HCT116 (cell line): ENCODE data around the gene DNAJB8. TPM values are rescaled to one million over a fixed set of nuclear protein-coding genes. Genes with fewer than 3 reads are reported as not detected.

ENCODE experiments used
- ATAC-seq: fragments of 200-7000 bp; cut with Tn5 transposase; 2 replicates; pipeline ENCODE4 v1.9.1; 2020; ENCODE audit warnings: mild to moderate bottlenecking, moderate library complexity
- BruUV-seq: library from RNA; stranded (reverse); fragments of 400-500 nt; replicated peaks from 2 replicates; lab custom pipeline; 2021; lab: Mats Ljungman, UMichigan
- CTCF ChIA-PET: fragments of 300-600 bp; sonication (Branson Sonifier 250); formaldehyde crosslinking; loops from one replicate; lab custom pipeline; 2021; ENCODE audit warnings: antibody characterized with exemption; lab: Charles Lee
- POLR2A ChIA-PET: fragments of 300-600, 350-600 bp; sonication (Branson Sonifier 250); formaldehyde crosslinking; loops from one replicate; lab custom pipeline; 2021; ENCODE audit warnings: antibody characterized with exemption; lab: Charles Lee
- RAD21 ChIA-PET, 2 experiments: fragments of 300-600 bp; sonication (Branson Sonifier 250); formaldehyde crosslinking; loops; one replicate each; lab custom pipeline; 2023; ENCODE audit warnings: low total read pairs in 2 of 2; ENCODE audit not compliant: uncharacterized antibody in 2 of 2, unreplicated experiment in 2 of 2, low non-redundant PET in 1 of 2; lab: Charles Lee
- DNase-seq: peaks from one replicate; pipeline ENCODE4 v3.0.0-alpha.2; 2010; ENCODE audit warnings: low read depth, low spot score
- H2AFZ ChIP-seq: fragments of 200-600 bp; shearing (Covaris generic), sonication (generic); 2 replicates; pipeline ENCODE4 v1.6.1; 2017; ENCODE audit warnings: low read depth, mixed run types, mixed read lengths, antibody characterized with exemption, low read length; ENCODE audit not compliant: poor library complexity, severe bottlenecking
- H3K27ac ChIP-seq: 2 replicates; pipeline ENCODE4 v1.5.1; 2012; ENCODE audit warnings: low read depth, low read length
- H3K27me3 ChIP-seq: fragments of 200-600 bp; sonication (generic); 2 replicates; pipeline ENCODE4 v1.6.1; 2016; ENCODE audit warnings: mixed run types, low read length, mixed read lengths; ENCODE audit not compliant: insufficient read depth
- H3K36me3 ChIP-seq, 2 experiments: fragments of 200-500 bp in 1 of 2; fragments of 200-600 bp in 1 of 2; sonication (Bioruptor generic) in 1 of 2; sonication (generic) in 1 of 2; 2 replicates each; pipeline versions ENCODE4 v1.5.1 to v1.6.1; 2014 to 2016; ENCODE audit warnings: low read length in 2 of 2, inconsistent platforms in 1 of 2, mixed read lengths in 1 of 2, mixed run types in 1 of 2; ENCODE audit not compliant: insufficient read depth in 2 of 2, control insufficient read depth in 1 of 2
- H3K4me1 ChIP-seq, 2 experiments: fragments of 200-600 bp in 1 of 2; sonication (generic) in 1 of 2; 2 replicates each; pipeline versions ENCODE4 v1.5.1 to v1.6.1; 2012 to 2017; ENCODE audit warnings: low read length in 2 of 2, inconsistent platforms in 1 of 2, mild to moderate bottlenecking in 1 of 2, mixed read lengths in 1 of 2, mixed run types in 1 of 2, moderate library complexity in 1 of 2; ENCODE audit not compliant: insufficient read depth in 2 of 2, control insufficient read depth in 1 of 2
- H3K4me2 ChIP-seq: fragments of 200-600 bp; sonication (generic); 2 replicates; pipeline ENCODE4 v1.6.1; 2017; ENCODE audit warnings: mixed run types, low read length, mixed read lengths
- H3K4me3 ChIP-seq, 2 experiments: fragments of 200-600 bp in 1 of 2; sonication (generic) in 1 of 2; replicated peaks in 1 of 2; 2 replicates each; pipeline ENCODE4 v1.5.1; 2011 to 2016; ENCODE audit warnings: low read length in 2 of 2, control low read depth in 1 of 2, low read depth in 1 of 2, mild to moderate bottlenecking in 1 of 2, mixed read lengths in 1 of 2, mixed run types in 1 of 2
- H3K79me2 ChIP-seq: fragments of 200-600 bp; sonication (generic); 2 replicates; pipeline ENCODE4 v1.6.1; 2017; ENCODE audit warnings: mild to moderate bottlenecking, mixed run types, low read length, moderate library complexity, mixed read lengths; ENCODE audit not compliant: insufficient read depth
- H3K9ac ChIP-seq: fragments of 200-600 bp; sonication (generic); 2 replicates; pipeline ENCODE4 v1.6.1; 2016; ENCODE audit warnings: low read length, mixed read lengths
- H3K9me2 ChIP-seq: fragments of 200-600 bp; sonication (generic), shearing (Covaris generic); 2 replicates; pipeline ENCODE4 v1.6.1; 2017; ENCODE audit warnings: mixed run types, mild to moderate bottlenecking, moderate library complexity; ENCODE audit not compliant: insufficient read depth
- H3K9me3 ChIP-seq, 2 experiments: fragments of 200-500 bp in 1 of 2; fragments of 200-600 bp in 1 of 2; sonication (Bioruptor generic) in 1 of 2; sonication (generic) in 1 of 2; 2 replicates each; pipeline ENCODE4 v1.6.1; 2014 to 2017; ENCODE audit warnings: low read length in 2 of 2, mixed read lengths in 2 of 2, inconsistent platforms in 1 of 2, low read depth in 1 of 2, mild to moderate bottlenecking in 1 of 2, mixed run types in 1 of 2, moderate library complexity in 1 of 2; ENCODE audit not compliant: control insufficient read depth in 1 of 2, insufficient read depth in 1 of 2
- H4K20me1 ChIP-seq: fragments of 200-600 bp; sonication (generic), shearing (Covaris generic); 2 replicates; pipeline ENCODE4 v1.6.1; 2017; ENCODE audit warnings: mixed run types, mild to moderate bottlenecking, moderate library complexity; ENCODE audit not compliant: insufficient read depth
- CEBPB ChIP-seq: IDR thresholded peaks from 2 replicates; pipeline ENCODE4 v1.6.1; 2012; ENCODE audit warnings: low read depth
- EGR1 ChIP-seq: IDR thresholded peaks from 2 replicates; pipeline ENCODE4 v1.6.1; 2012; ENCODE audit warnings: low read depth
- EZH2phosphoT487 ChIP-seq: fragments of 200-600 bp; IDR thresholded peaks from 2 replicates; pipeline ENCODE4 v1.6.1; 2018; ENCODE audit warnings: antibody characterized with exemption, borderline replicate concordance
- FOSL1 ChIP-seq: IDR thresholded peaks from 2 replicates; pipeline ENCODE4 v1.6.1; 2012; ENCODE audit warnings: low read depth
- JUND ChIP-seq: IDR thresholded peaks from 2 replicates; pipeline ENCODE4 v1.6.1; 2012
- POLR2A ChIP-seq: IDR thresholded peaks from 2 replicates; pipeline ENCODE4 v1.7.0; 2011; ENCODE audit warnings: borderline replicate concordance; ENCODE audit not compliant: insufficient read depth, insufficient read length; ENCODE audit errors: extremely low read depth
- ZNF274 ChIP-seq: fragments of 200-500 bp; sonication (Bioruptor generic); IDR thresholded peaks from 2 replicates; pipeline ENCODE4 v1.6.1; 2014; ENCODE audit warnings: mild to moderate bottlenecking, low read depth, low read length, inconsistent platforms
- intact Hi-C: fragments of 100-400 bp; cut with micrococcal nuclease; formaldehyde crosslinking; loops from 2 replicates; pipeline ENCODE4 v1.10.0; 2022
- total RNA-seq: library from RNA; stranded (reverse); gene quantifications from one replicate; pipeline ENCODE4 v1.2.1, GENCODE V29; 2021; ENCODE audit not compliant: unreplicated experiment
- TF ChIP-seq, protein P1 (sequence below): IDR thresholded peaks from 2 replicates; pipeline ENCODE4 v1.6.1; 2012; ENCODE audit warnings: low read depth

The DNAJB8 gene
- total RNA-seq, 1 experiment from 2014 or later, result not detected

DNA sequence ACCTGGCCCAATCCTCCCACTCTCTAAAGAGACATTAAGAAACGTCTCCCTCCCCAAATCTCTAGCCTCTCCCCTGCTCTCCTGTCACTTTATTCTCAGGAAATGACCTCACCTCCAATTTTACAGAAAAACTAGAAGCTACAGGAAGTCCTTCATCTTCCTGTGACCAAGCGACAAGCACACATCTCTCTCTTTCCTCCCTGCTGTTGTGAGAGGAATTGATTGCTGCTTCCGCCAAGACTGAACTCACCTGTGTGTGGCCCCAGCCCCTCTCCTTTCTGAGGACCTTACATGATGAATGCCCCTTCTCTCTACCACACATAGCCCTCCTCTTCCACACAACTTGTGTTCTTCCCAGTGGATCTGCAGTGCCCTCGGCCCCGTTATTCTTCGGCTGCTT lies 18.2 kb downstream of the DNAJB8 start:
- H3K9me2 ChIP-seq, result no peaks in the 10 kb centered on the region
- no peak overlapping the region for H3K9ac ChIP-seq
- H3K4me1 ChIP-seq, result no peaks in the 10 kb centered on the region
- ChIA-PET RAD21 (no interaction called here), CTCF (interaction anchor here (2.2 kb wide), 1 partner anchor 10 kb away, joined by 7 read pairs; no protein-coding TSS in a partner anchor), POLR2A (no interaction called here)
- peaks cover 4% of the 10 kb centered on the region; the same call in 1 of the 2 replicates for H3K27me3 ChIP-seq
- H3K9me3 ChIP-seq, result no peaks in the 10 kb centered on the region; a peak in 1 of 4 replicates
- H4K20me1 ChIP-seq, result no peaks in the 10 kb centered on the region
- no peak overlapping the region for H3K27ac ChIP-seq
- BruUV-seq, result no TSS peak
- H3K4me2 ChIP-seq, result no peak overlapping the region
- H3K36me3 ChIP-seq, result no peaks in the 10 kb centered on the region
- H3K4me3 ChIP-seq, result no peak overlapping the region
- no peaks in the 10 kb centered on the region for H3K79me2 ChIP-seq
- TF ChIP-seq, protein P1, sequence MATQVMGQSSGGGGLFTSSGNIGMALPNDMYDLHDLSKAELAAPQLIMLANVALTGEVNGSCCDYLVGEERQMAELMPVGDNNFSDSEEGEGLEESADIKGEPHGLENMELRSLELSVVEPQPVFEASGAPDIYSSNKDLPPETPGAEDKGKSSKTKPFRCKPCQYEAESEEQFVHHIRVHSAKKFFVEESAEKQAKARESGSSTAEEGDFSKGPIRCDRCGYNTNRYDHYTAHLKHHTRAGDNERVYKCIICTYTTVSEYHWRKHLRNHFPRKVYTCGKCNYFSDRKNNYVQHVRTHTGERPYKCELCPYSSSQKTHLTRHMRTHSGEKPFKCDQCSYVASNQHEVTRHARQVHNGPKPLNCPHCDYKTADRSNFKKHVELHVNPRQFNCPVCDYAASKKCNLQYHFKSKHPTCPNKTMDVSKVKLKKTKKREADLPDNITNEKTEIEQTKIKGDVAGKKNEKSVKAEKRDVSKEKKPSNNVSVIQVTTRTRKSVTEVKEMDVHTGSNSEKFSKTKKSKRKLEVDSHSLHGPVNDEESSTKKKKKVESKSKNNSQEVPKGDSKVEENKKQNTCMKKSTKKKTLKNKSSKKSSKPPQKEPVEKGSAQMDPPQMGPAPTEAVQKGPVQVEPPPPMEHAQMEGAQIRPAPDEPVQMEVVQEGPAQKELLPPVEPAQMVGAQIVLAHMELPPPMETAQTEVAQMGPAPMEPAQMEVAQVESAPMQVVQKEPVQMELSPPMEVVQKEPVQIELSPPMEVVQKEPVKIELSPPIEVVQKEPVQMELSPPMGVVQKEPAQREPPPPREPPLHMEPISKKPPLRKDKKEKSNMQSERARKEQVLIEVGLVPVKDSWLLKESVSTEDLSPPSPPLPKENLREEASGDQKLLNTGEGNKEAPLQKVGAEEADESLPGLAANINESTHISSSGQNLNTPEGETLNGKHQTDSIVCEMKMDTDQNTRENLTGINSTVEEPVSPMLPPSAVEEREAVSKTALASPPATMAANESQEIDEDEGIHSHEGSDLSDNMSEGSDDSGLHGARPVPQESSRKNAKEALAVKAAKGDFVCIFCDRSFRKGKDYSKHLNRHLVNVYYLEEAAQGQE, result no peak
- TF ChIP-seq POLR2A (no peak), JUND (no peak), ZNF274 (no peak), EGR1 (no peak), EZH2phosphoT487 (no peak), CEBPB (no peak), FOSL1 (no peak)
- no peak overlapping the region for H2AFZ ChIP-seq
- intact Hi-C loops, result no loop called here
- DNase-seq, result no peak
- no peak for ATAC-seq
